Activated CD8-positive, alpha-beta memory T cell treated with anti-CD3 and anti-CD28 coated beads for 1 hour (primary cell): ENCODE data around the gene SOX4.

Experiments used
- DNase-seq, 2 donors: peaks; one replicate each; pipeline ENCODE4 v3.0.0-alpha.2; 2020; ENCODE audit warnings: low read depth in 1 of 2; ENCODE audit errors: extremely low read depth in 1 of 2

The SOX4 gene

GRCh38 chr6:21611485-21611884, 17.9 kb downstream of the SOX4 start:
- no peak for DNase-seq

GRCh38 chr6:21612067-21612745, 18.7 kb downstream of the SOX4 start:
- DNase-seq = no peak

- no peak for DNase-seq
These were observed 20.3 kb downstream of the SOX4 start for GRCh38 chr6:21613809-21614208.

- DNase-seq = no peak
These were observed 20.7 kb downstream of the SOX4 start for GRCh38 chr6:21614226-21614625.

GRCh38 chr6:21615504-21615903, 22.0 kb downstream of the SOX4 start:
- no peak for DNase-seq

- no peak for DNase-seq
These were observed 22.5 kb downstream of the SOX4 start for GRCh38 chr6:21616005-21616404.

GRCh38 chr6:21625642-21626041, 32.1 kb downstream of the SOX4 start:
- DNase-seq = no peak

- no peak for DNase-seq
These were observed 33.2 kb downstream of the SOX4 start for GRCh38 chr6:21626756-21627155.

- no peak for DNase-seq
These were observed 34.6 kb downstream of the SOX4 start for GRCh38 chr6:21628160-21628559.

GRCh38 chr6:21633511-21634109, 40.1 kb downstream of the SOX4 start:
- no peak for DNase-seq

GRCh38 chr6:21634582-21634981, 41.0 kb downstream of the SOX4 start:
- DNase-seq = no peak

- no peak for DNase-seq
These were observed 43.3 kb downstream of the SOX4 start for GRCh38 chr6:21636876-21637275.

- DNase-seq = no peak
These were observed 45.8 kb downstream of the SOX4 start for GRCh38 chr6:21639316-21639715.
